Uterus (tissue), 2 donors: ENCODE results near the gene EXOC4.

ENCODE experiments used
- CTCF ChIP-seq, 4 experiments: fragments of 200-600 bp in 2 of 4; fragments of 450-650 bp in 2 of 4; sonication (generic) in 2 of 4; IDR thresholded peaks; one replicate each; pipeline ENCODE4 v1.5.1; 2016 to 2019; ENCODE audit warnings: antibody characterized with exemption in 4 of 4, mild to moderate bottlenecking in 2 of 4, moderate library complexity in 1 of 4
- POLR2A ChIP-seq, 2 donors: fragments of 450-650 bp; IDR thresholded peaks; one replicate each; pipeline ENCODE4 v1.6.1; 2016; ENCODE audit warnings: antibody characterized with exemption in 2 of 2, mild to moderate bottlenecking in 1 of 2, moderate library complexity in 1 of 2

- TF ChIP-seq CTCF (IDR thresholded peaks at IDR 0.05) = no peak
- no peak for TF ChIP-seq POLR2A (IDR thresholded peaks at IDR 0.05)
Measured at GRCh38 chr7:133258174-133258573, 5.3 kb downstream of the EXOC4 start.
